SH-SY5Y (cell line): ENCODE results near the gene CDH16.

Experiments used
- GATA2 ChIP-seq: IDR thresholded peaks from 2 replicates; pipeline ENCODE4 v1.6.1; 2011; ENCODE audit warnings: mild to moderate bottlenecking, low read depth, low read length
- GATA3 ChIP-seq: IDR thresholded peaks from 2 replicates; pipeline ENCODE4 v1.6.1; 2011; ENCODE audit warnings: low read depth, mild to moderate bottlenecking, low read length, moderate library complexity

- TF ChIP-seq GATA2: 0 out of 2 replicates have a peak, but pooled peaks have one; percentile 12
- TF ChIP-seq GATA3: no peak
Measured at GRCh38 chr16:66898207-66898606, 20.5 kb downstream of the CDH16 start.
